Breast epithelium (tissue), 4 donors: ENCODE data around the gene MAGEB6B. TPM values are rescaled to one million over a fixed set of nuclear protein-coding genes. Genes with fewer than 3 reads are reported as not detected.

Experiments
- DNase-seq, 2 donors: peaks; one replicate each; pipeline ENCODE4 v3.0.0-alpha.2; 2019; ENCODE audit warnings: low spot score in 2 of 2
- H3K27ac ChIP-seq, 2 donors: fragments of 200-600 bp; sonication (generic) in 1 of 2; one replicate each; pipeline ENCODE4 v1.5.1; 2016 to 2019; ENCODE audit warnings: mild to moderate bottlenecking in 1 of 2
- H3K27me3 ChIP-seq, 2 donors: fragments of 200-600 bp; sonication (generic) in 1 of 2; one replicate each; pipeline versions ENCODE4 v1.5.1 to v1.6.0; 2017 to 2019; ENCODE audit warnings: control low read depth in 1 of 2, mild to moderate bottlenecking in 1 of 2
- H3K36me3 ChIP-seq: fragments of 200-600 bp; one replicate; pipeline ENCODE4 v1.5.1; 2019
- H3K4me1 ChIP-seq, 2 donors: fragments of 200-600 bp; sonication (generic); one replicate each; pipeline ENCODE4 v1.5.1; 2016 to 2019; ENCODE audit warnings: control low read depth in 1 of 2
- H3K4me3 ChIP-seq, 3 donors: fragments of 200-600 bp; sonication (generic); 1 replicate in 2 of 3; 2 replicates in 1 of 3; pipeline ENCODE4 v1.5.1; 2016 to 2019; ENCODE audit warnings: mild to moderate bottlenecking in 3 of 3, moderate library complexity in 2 of 3
- H3K9me3 ChIP-seq, 2 donors: fragments of 200-600 bp; sonication (generic) in 1 of 2; one replicate each; pipeline ENCODE4 v1.5.1; 2016 to 2019; ENCODE audit warnings: control low read depth in 1 of 2
- POLR2A ChIP-seq: fragments of 450-650 bp; IDR thresholded peaks from one replicate; pipeline ENCODE4 v1.6.1; 2016; ENCODE audit warnings: antibody characterized with exemption, mild to moderate bottlenecking, moderate library complexity
- POLR2AphosphoS5 ChIP-seq, 3 donors: sonication (generic); formaldehyde crosslinking; IDR thresholded peaks; one replicate each; pipeline ENCODE4 v1.6.1; 2017; ENCODE audit warnings: antibody characterized with exemption in 3 of 3
- intact Hi-C: fragments of 100-400 bp; cut with DNase I; formaldehyde crosslinking; loops from one replicate; pipeline ENCODE4 v1.15.1; 2023; ENCODE audit warnings: low total_unique reads
- total RNA-seq, 3 donors: library from RNA; depleted of rRNA; stranded (reverse); fragments of >200 nt; gene quantifications; one replicate each; pipeline ENCODE4 v1.1.0, GENCODE V29; 2016
- TF ChIP-seq, protein P1 (sequence below), 3 donors: fragments of 450-650 bp; IDR thresholded peaks; one replicate each; pipeline ENCODE4 v1.5.1; 2016 to 2017; ENCODE audit warnings: antibody characterized with exemption in 3 of 3, mild to moderate bottlenecking in 3 of 3, moderate library complexity in 3 of 3

The MAGEB6B gene
- total RNA-seq, 3 donors from 2014 or later = not detected

DNA sequence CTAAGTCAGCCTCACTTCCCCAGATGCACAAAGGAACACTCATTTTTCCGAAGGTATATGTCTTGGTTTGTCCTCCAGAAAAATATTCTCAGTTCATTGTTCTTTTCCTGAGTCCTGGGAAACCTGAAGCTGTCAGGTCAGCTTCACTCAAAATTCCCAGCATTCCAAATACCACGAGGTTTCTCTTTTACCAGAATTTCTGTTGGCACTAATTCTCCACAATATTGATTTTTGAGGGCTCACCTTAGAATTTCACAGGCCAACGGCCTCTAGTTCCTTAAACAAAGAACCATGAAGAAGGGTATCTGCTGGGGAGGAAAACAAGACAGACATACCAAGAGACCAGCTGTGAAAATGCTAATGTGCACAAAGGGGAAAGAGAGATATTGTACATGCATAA lies 47.6 kb downstream of the MAGEB6B start:
- Histone ChIP-seq H3K4me3 (no peak overlapping the region), H3K9me3 (no peaks in the 10 kb centered on the region), H3K36me3 (no peaks in the 10 kb centered on the region), H3K4me1 (no peaks in the 10 kb centered on the region), H3K27ac (no peak overlapping the region), H3K27me3 (peaks cover 0 to 3% of the 10 kb centered on the region in 2 donors)
- no peak for DNase-seq
- no peak for TF ChIP-seq POLR2AphosphoS5 (IDR thresholded peaks at IDR 0.05)
- TF ChIP-seq POLR2A = no peak
- TF ChIP-seq, protein P1, sequence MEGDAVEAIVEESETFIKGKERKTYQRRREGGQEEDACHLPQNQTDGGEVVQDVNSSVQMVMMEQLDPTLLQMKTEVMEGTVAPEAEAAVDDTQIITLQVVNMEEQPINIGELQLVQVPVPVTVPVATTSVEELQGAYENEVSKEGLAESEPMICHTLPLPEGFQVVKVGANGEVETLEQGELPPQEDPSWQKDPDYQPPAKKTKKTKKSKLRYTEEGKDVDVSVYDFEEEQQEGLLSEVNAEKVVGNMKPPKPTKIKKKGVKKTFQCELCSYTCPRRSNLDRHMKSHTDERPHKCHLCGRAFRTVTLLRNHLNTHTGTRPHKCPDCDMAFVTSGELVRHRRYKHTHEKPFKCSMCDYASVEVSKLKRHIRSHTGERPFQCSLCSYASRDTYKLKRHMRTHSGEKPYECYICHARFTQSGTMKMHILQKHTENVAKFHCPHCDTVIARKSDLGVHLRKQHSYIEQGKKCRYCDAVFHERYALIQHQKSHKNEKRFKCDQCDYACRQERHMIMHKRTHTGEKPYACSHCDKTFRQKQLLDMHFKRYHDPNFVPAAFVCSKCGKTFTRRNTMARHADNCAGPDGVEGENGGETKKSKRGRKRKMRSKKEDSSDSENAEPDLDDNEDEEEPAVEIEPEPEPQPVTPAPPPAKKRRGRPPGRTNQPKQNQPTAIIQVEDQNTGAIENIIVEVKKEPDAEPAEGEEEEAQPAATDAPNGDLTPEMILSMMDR (IDR thresholded peaks at IDR 0.05) = no peak
- intact Hi-C loops = no loop called here

Other genes starting within 250 kb of the MAGEB6B start
- gene MAGEB18, start 22.3 kb upstream of the MAGEB6B start, total RNA-seq = not detected
- not detected for gene MAGEB6, start 31.8 kb downstream of the MAGEB6B start, total RNA-seq
- not detected for gene MAGEB5, start 55.6 kb downstream of the MAGEB6B start, total RNA-seq